Ovary (tissue), 9 donors: ENCODE measurements around the gene ZNF223. TPM values are rescaled to one million over a fixed set of nuclear protein-coding genes. Genes with fewer than 3 reads are reported as not detected.

Source experiments
- DNase-seq, 5 donors: peaks; one replicate each; pipeline ENCODE4 v3.0.0-alpha.2; 2019 to 2020
- H3K27ac ChIP-seq, 2 donors: fragments of 200-600 bp; one replicate each; pipeline versions ENCODE4 v1.5.1 to v1.8.0; 2019 to 2022
- H3K27me3 ChIP-seq: fragments of 200-600 bp; one replicate; pipeline ENCODE4 v1.8.0; 2022
- H3K36me3 ChIP-seq: fragments of 200-600 bp; sonication (generic); one replicate; pipeline ENCODE4 v1.5.1; 2019
- H3K4me1 ChIP-seq: one replicate; pipeline ENCODE4 v1.8.1; 2013; ENCODE audit warnings: mild to moderate bottlenecking, moderate library complexity; ENCODE audit not compliant: insufficient read depth
- H3K4me3 ChIP-seq: fragments of 200-600 bp; sonication (generic); one replicate; pipeline ENCODE4 v1.5.1; 2017
- H3K9me3 ChIP-seq, 2 donors: fragments of 200-600 bp in 1 of 2; sonication (generic) in 1 of 2; one replicate each; pipeline versions ENCODE4 v1.5.1 to v1.8.1; 2013 to 2019; ENCODE audit warnings: mild to moderate bottlenecking in 1 of 2, moderate library complexity in 1 of 2
- CTCF ChIP-seq, 3 donors: fragments of 450-650 bp in 2 of 3; fragments of 200-600 bp in 1 of 3; IDR thresholded peaks; one replicate each; pipeline versions ENCODE4 v1.5.1 to v1.8.0; 2016 to 2022; ENCODE audit warnings: antibody characterized with exemption in 3 of 3, mild to moderate bottlenecking in 1 of 3
- EP300 ChIP-seq: sonication (generic); formaldehyde crosslinking; IDR thresholded peaks from one replicate; pipeline ENCODE4 v1.6.1; 2017; ENCODE audit warnings: antibody characterized with exemption
- POLR2A ChIP-seq: fragments of 450-650 bp; IDR thresholded peaks from one replicate; pipeline ENCODE4 v1.6.1; 2017; ENCODE audit warnings: antibody characterized with exemption, mild to moderate bottlenecking, moderate library complexity
- WGBS, 3 donors: extraction: QIAGEN DNeasy Blood & Tissue Kit in 1 of 3; methylation state at CpG; one replicate each; pipeline versions ENCODE4 v1.1.5 to v1.1.7; 2013 to 2017; 5-methylcytosine and 5-hydroxymethylcytosine counted together
- intact Hi-C, 4 donors: fragments of 100-400 bp; cut with DNase I; formaldehyde crosslinking; loops; one replicate each; pipeline versions ENCODE4 v1.11.0 to v1.15.1; 2022 to 2023
- polyA plus RNA-seq, 2 donors: library from polyadenylated mRNA; stranded (reverse); fragments of 200-250 nt in 1 of 2; fragments of 350-450 nt in 1 of 2; fragmentation: Illumina TruSeq in 1 of 2; extraction: RNeasy Lipid Tissue Mini Kit (QIAGEN cat#74804) in 1 of 2; gene quantifications; one replicate each; pipeline ENCODE4 v1.2.3, GENCODE V29; 2013 to 2014
- total RNA-seq, 7 donors: library from RNA; depleted of rRNA in 2 of 7; stranded (reverse); fragments of >200 nt in 2 of 7; fragmentation: NEBNext Ultra II Directional in 3 of 7; extraction: Animal tissue kit (Norgen Biotek cat#: 25700) in 3 of 7; gene quantifications; one replicate each; pipeline versions ENCODE4 v1.1.0 to v1.2.4, GENCODE V29; 2016 to 2023
- donor health status: DM: no; HTN: no; CAD: no; lungs with moderate emphysema.
- donor health status: DM: no; HTN: no; CAD: no.
- donor health status: Bipolar disorder and iron deficiency.
- donor health status: DM: yes; HTN: yes; CAD: no.
- donor health status: DM: no; HTN: no; CAD: no.
- donor health status: DM: yes; HTN: yes; CAD: no.

The ZNF223 gene
- total and polyA plus RNA-seq, 9 donors = 3.5 to 7.3 (median 4.7) TPM

DNA sequence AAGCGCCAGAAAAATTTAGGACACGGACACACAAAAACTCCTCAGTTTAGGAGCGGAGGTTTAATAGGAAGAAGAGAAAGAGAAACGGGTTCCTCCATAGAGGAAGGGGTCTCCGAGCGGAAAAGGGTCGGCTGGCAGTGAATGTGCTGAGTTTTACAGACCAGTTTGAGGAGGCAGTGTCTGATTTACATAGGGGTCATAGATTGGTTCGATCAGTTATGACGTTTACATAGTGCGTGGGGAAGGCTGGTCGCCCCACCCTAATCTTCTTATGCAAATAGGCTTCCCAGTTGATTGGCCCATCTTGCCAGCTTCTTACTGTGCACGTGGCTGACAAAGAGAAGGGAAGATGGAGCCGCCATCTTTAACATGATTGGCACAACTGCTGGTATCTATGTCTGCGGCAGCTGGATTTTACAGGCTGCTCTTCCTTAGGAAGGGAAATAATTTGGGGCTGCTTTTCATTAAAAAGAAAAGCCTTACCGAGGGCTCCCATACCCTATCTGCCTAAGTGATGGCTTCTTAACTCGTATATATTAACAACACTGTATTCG, 60.2 kb downstream of the ZNF223 start:
- no peak for DNase-seq
- peak overlapping the region; percentile 77 for H3K4me3 ChIP-seq
- peaks cover 2% of the 10 kb centered on the region for H3K36me3 ChIP-seq
- WGBS, 3 donors = 11 to 19% (median 15%) methylated on average over 17 of the region's 17 CpGs
- intact Hi-C loops = loop anchor here in 2 of 4 donors (5.0 to 10.0 kb wide), 3 partner anchors 50 to 107 kb away; partner anchors contain the start of genes ZNF223 (in 1 of the 2) and ZNF230 (in 1 of the 2)
- peaks cover 8% of the 10 kb centered on the region for H3K4me1 ChIP-seq
- peaks cover 0 to 14% of the 10 kb centered on the region in 2 donors for H3K9me3 ChIP-seq
- TF ChIP-seq POLR2A = no peak
- TF ChIP-seq CTCF (IDR thresholded peaks at IDR 0.05) = no peak
- TF ChIP-seq EP300 = no peak
- no peak overlapping the region for H3K27ac ChIP-seq
- H3K27me3 ChIP-seq = no peaks in the 10 kb centered on the region

DNA sequence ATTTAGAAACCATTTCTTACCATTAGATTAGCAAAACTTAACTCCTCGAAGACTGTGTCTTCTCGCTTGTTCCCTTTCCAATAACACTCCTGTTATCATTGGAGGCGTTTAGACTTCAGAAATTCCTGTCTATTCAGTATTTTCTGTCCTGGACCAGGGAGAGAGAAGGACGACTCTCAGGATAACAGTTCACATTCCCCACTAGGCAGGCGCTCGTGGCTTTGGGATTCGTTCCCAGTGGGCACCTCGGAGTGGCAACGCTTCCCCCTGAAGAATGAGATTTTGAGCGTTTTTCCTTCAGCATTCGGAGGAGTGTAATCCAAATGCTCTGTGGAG, 60.9 kb downstream of the ZNF223 start:
- H3K4me3 ChIP-seq = peak overlapping the region; percentile 77
- no peak for TF ChIP-seq CTCF (IDR thresholded peaks at IDR 0.05)
- no peaks in the 10 kb centered on the region for H3K36me3 ChIP-seq
- peaks cover 8% of the 10 kb centered on the region for H3K4me1 ChIP-seq
- 0 to 1% (median 0%) methylated on average over 11 of the region's 11 CpGs for WGBS, 3 donors
- H3K9me3 ChIP-seq = peaks cover 0 to 6% of the 10 kb centered on the region in 2 donors
- no peaks in the 10 kb centered on the region for H3K27me3 ChIP-seq
- no peak for DNase-seq
- intact Hi-C loops = loop anchor here in 2 of 4 donors (5.0 to 10.0 kb wide), 3 partner anchors 50 to 108 kb away; partner anchors contain the start of genes ZNF223 (in 1 of the 2) and ZNF230 (in 1 of the 2)
- H3K27ac ChIP-seq = no peak overlapping the region

DNA sequence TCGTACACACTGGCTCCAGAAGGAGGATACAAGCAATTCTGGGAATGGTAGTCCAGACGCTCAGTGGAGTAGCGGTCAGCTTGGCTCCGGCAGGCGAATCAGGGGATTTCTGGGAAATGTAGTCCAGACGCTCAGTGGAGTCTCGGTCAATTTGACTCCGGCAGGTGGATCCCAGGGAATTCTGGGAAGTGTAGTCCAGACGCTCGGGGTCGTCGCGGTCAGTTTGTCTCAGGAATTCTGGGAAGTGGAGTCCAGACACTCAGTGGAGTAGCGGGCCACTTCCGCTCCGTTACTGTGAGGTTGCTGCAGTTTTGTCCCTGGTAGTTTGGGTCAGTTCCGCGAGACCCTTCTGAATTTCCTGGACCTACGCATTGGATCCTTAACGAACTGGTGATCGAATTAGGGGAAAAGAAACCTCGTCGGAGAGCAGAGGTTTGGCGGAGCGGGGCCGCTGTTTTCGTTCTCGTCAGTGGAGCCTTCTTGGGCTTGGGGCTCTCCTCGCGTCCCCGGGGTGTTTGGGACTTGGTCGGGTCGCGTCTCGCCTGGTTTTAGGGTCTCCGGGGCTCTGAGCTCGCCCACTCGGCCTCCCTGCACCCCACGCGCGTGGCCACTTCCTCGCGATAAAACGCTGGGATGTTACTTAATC, 61.4 kb downstream of the ZNF223 start, which contains the start of gene ZNF225:
ZNF225 (plus strand) TSS at position 262 of the 646 bp plus-strand sequence. CDS start 2,429 bp downstream, outside the sequence.
- WGBS, 3 donors = 0% methylated on average over 43 to 44 of the region's 44 CpGs

More for the DNA sequence above, 61.4 kb downstream of the ZNF223 start, which contains the start of gene ZNF225:
- H3K9me3 ChIP-seq = peaks cover 0 to 1% of the 10 kb centered on the region in 2 donors
- no peaks in the 10 kb centered on the region for H3K36me3 ChIP-seq
- H3K4me3 ChIP-seq = peak within 1 kb of the TSS; percentile 77
- peak within 1 kb of the TSS in 1 of 2 donors; percentile 50 for H3K27ac ChIP-seq
- peak; percentile 92 to 97 (median 93) for DNase-seq
- intact Hi-C loops = loop anchor here in 2 of 4 donors (5.0 to 10.0 kb wide), 3 partner anchors 49 to 108 kb away; partner anchors contain the start of genes ZNF223 (in 1 of the 2) and ZNF230 (in 1 of the 2)
- no peaks in the 10 kb centered on the region for H3K27me3 ChIP-seq
- TF ChIP-seq CTCF (IDR thresholded peaks at IDR 0.05) (peak in 2 of 3 donors; percentile 15 to 33), EP300 (peak; percentile 4), POLR2A (no peak)
- peaks cover 8% of the 10 kb centered on the region for H3K4me1 ChIP-seq
